IMR-90 (cell line): Measurements from ENCODE around the gene SVIL.

Experiments
- BHLHE40 ChIP-seq: fragments of 150-350 bp; IDR thresholded peaks from 2 replicates; pipeline ENCODE4 v1.6.1; 2016; ENCODE audit warnings: mild to moderate bottlenecking, low read depth, low read length
- CEBPB ChIP-seq: IDR thresholded peaks from 2 replicates; pipeline ENCODE4 v1.6.1; 2012; ENCODE audit warnings: low read depth, low read length, improper control_type of control experiment
- CHD1 ChIP-seq: IDR thresholded peaks from 2 replicates; pipeline ENCODE4 v1.6.1; 2012; ENCODE audit warnings: low read depth, low read length, improper control_type of control experiment
- CTCF ChIP-seq: conservative IDR thresholded peaks from 2 replicates; pipeline ENCODE4 v1.5.1; 2012; ENCODE audit warnings: mild to moderate bottlenecking, low read depth, low read length, improper control_type of control experiment
- MAFK ChIP-seq: IDR thresholded peaks from 2 replicates; pipeline ENCODE4 v1.6.1; 2012; ENCODE audit warnings: low read depth, low read length, improper control_type of control experiment
- MAZ ChIP-seq: IDR thresholded peaks from 2 replicates; pipeline ENCODE4 v1.6.1; 2012; ENCODE audit warnings: low read depth, mild to moderate bottlenecking, low read length, improper control_type of control experiment, moderate library complexity, borderline replicate concordance
- MXI1 ChIP-seq: IDR thresholded peaks from 2 replicates; pipeline ENCODE4 v1.6.1; 2012; ENCODE audit warnings: low read depth, mild to moderate bottlenecking, low read length, moderate library complexity, borderline replicate concordance
- POLR2A ChIP-seq: IDR thresholded peaks from 2 replicates; pipeline ENCODE4 v1.6.1; 2012; ENCODE audit warnings: mild to moderate bottlenecking, low read depth, low read length
- RAD21 ChIP-seq: IDR thresholded peaks from 2 replicates; pipeline ENCODE4 v1.6.1; 2012; ENCODE audit warnings: low read length, improper control_type of control experiment
- RFX5 ChIP-seq: IDR thresholded peaks from 2 replicates; pipeline ENCODE4 v1.8.0; 2012; ENCODE audit warnings: low read depth, mild to moderate bottlenecking, low read length, moderate library complexity
- USF2 ChIP-seq: fragments of 150-350 bp; IDR thresholded peaks from 2 replicates; pipeline ENCODE4 v1.6.1; 2017; ENCODE audit warnings: mild to moderate bottlenecking, antibody characterized with exemption, low read length, low read depth

GRCh38 chr10:29553544-29554250, 81.1 kb downstream of the SVIL start:
- no peak for TF ChIP-seq CTCF
- TF ChIP-seq RAD21 = no peak
- TF ChIP-seq RFX5 = no peak
- TF ChIP-seq MAZ = no peak
- TF ChIP-seq MXI1 = no peak
- TF ChIP-seq CEBPB = no peak
- TF ChIP-seq BHLHE40 = no peak
- TF ChIP-seq USF2 = no peak
- TF ChIP-seq MAFK = no peak
- TF ChIP-seq POLR2A = no peak
- no peak for TF ChIP-seq CHD1
